Activated CD4-positive, CD25-positive, alpha-beta regulatory T cell treated with anti-CD3 and anti-CD28 coated beads, Interleukin-2, amount 50 U/mL, for 72 hours (primary cell): Measurements from ENCODE around the gene SGMS1.

Experiments
- DNase-seq: peaks from one replicate; pipeline ENCODE4 v3.0.0; 2021

The SGMS1 gene

GRCh38 chr10:50324680-50325393 is 298.9 kb downstream of the SGMS1 start:
- no peak for DNase-seq

GRCh38 chr10:50324046-50324445 is 299.7 kb downstream of the SGMS1 start:
- DNase-seq = no peak

GRCh38 chr10:50322077-50322476 is 301.7 kb downstream of the SGMS1 start:
- no peak for DNase-seq

- DNase-seq = no peak
Measured at GRCh38 chr10:50318129-50318528, 305.6 kb downstream of the SGMS1 start.

GRCh38 chr10:50316695-50317648 is 306.8 kb downstream of the SGMS1 start:
- DNase-seq = no peak

- no peak for DNase-seq
Measured at GRCh38 chr10:50316174-50316573, 307.6 kb downstream of the SGMS1 start.

GRCh38 chr10:50315424-50315823 is 308.3 kb downstream of the SGMS1 start:
- no peak for DNase-seq

- DNase-seq = no peak
Measured at GRCh38 chr10:50314169-50315071, 309.3 kb downstream of the SGMS1 start.

- DNase-seq = no peak
Measured at GRCh38 chr10:50312464-50313437, 311.0 kb downstream of the SGMS1 start.

GRCh38 chr10:50310560-50311174 is 313.1 kb downstream of the SGMS1 start:
- DNase-seq = peak; percentile 34

- no peak for DNase-seq
Measured at GRCh38 chr10:50309342-50309741, 314.4 kb downstream of the SGMS1 start.

GRCh38 chr10:50304660-50305059 is 319.1 kb downstream of the SGMS1 start:
- no peak for DNase-seq

GRCh38 chr10:50299948-50300669 is 323.6 kb downstream of the SGMS1 start:
- no peak for DNase-seq

- no peak for DNase-seq
Measured at GRCh38 chr10:50295367-50295766, 328.4 kb downstream of the SGMS1 start.

- DNase-seq = no peak
Measured at GRCh38 chr10:50294582-50294981, 329.2 kb downstream of the SGMS1 start.

GRCh38 chr10:50293513-50294313 is 330.0 kb downstream of the SGMS1 start:
- DNase-seq = no peak

GRCh38 chr10:50291261-50291850 is 332.4 kb downstream of the SGMS1 start:
- DNase-seq = no peak

GRCh38 chr10:50289196-50289595 is 334.6 kb downstream of the SGMS1 start:
- no peak for DNase-seq
